GM18867 (cell line): ENCODE measurements around the gene TGFB2.

ENCODE experiments used
- ATAC-seq: cut with Tn5 transposase; IDR thresholded peaks from one replicate; pipeline ENCODE4 v1.9.1; 2021; ENCODE audit warnings: mild to moderate bottlenecking, moderate library complexity; ENCODE audit not compliant: unreplicated experiment

TGFB2 gene

GRCh38 chr1:218330043-218330623, 15.0 kb upstream of the TGFB2 start:
- peak; percentile 84 for ATAC-seq

GRCh38 chr1:218332416-218332815, 12.7 kb upstream of the TGFB2 start:
- ATAC-seq = no peak

- no peak for ATAC-seq
Observed at GRCh38 chr1:218336328-218336727, 8.8 kb upstream of the TGFB2 start.

- peak; percentile 80 for ATAC-seq
Observed at GRCh38 chr1:218339267-218339831, 5.8 kb upstream of the TGFB2 start.

- no peak for ATAC-seq
Observed at GRCh38 chr1:218341325-218341724, 3.8 kb upstream of the TGFB2 start.

- no peak for ATAC-seq
Observed at GRCh38 chr1:218342091-218342490, 3.0 kb upstream of the TGFB2 start.

- ATAC-seq = peak; percentile 79
Observed at GRCh38 chr1:218345673-218346390, 696 bp downstream of the TGFB2 start.

- no peak for ATAC-seq
Observed at GRCh38 chr1:218346391-218347204, 1.5 kb downstream of the TGFB2 start.

GRCh38 chr1:218347336-218347722, 2.2 kb downstream of the TGFB2 start:
- ATAC-seq = no peak

GRCh38 chr1:218347723-218348627, 2.8 kb downstream of the TGFB2 start:
- ATAC-seq = no peak

- no peak for ATAC-seq
Observed at GRCh38 chr1:218348628-218349071, 3.5 kb downstream of the TGFB2 start.

GRCh38 chr1:218349348-218350034, 4.4 kb downstream of the TGFB2 start:
- no peak for ATAC-seq

GRCh38 chr1:218350035-218350525, 4.9 kb downstream of the TGFB2 start:
- no peak for ATAC-seq

GRCh38 chr1:218350801-218351266, 5.7 kb downstream of the TGFB2 start:
- no peak for ATAC-seq

- peak; percentile 81 for ATAC-seq
Observed at GRCh38 chr1:218351391-218352074, 6.4 kb downstream of the TGFB2 start.

- ATAC-seq = no peak
Observed at GRCh38 chr1:218352075-218352438, 6.9 kb downstream of the TGFB2 start.

GRCh38 chr1:218353656-218354055, 8.5 kb downstream of the TGFB2 start:
- no peak for ATAC-seq

GRCh38 chr1:218355278-218355677, 10.1 kb downstream of the TGFB2 start:
- ATAC-seq = no peak
